GM12878 (cell line): ENCODE data around the gene PPP2R2B.

Experiments
- CTCF ChIP-seq, 3 experiments: IDR thresholded peaks in 2 of 3; conservative IDR thresholded peaks in 1 of 3; 2 replicates each; pipeline ENCODE4 v1.5.1; 2011; ENCODE audit warnings: low read depth in 3 of 3, low read length in 3 of 3, mild to moderate bottlenecking in 3 of 3, control low read depth in 2 of 3, moderate library complexity in 2 of 3, inconsistent platforms in 1 of 3, mixed read lengths in 1 of 3; ENCODE audit not compliant: control insufficient read depth in 2 of 3, insufficient read depth in 1 of 3; ENCODE audit errors: extremely low read depth in 1 of 3
- POLR2AphosphoS2 ChIP-seq: IDR thresholded peaks from 2 replicates; pipeline ENCODE4 v1.6.1; 2011; ENCODE audit warnings: low read depth, mild to moderate bottlenecking, low read length, improper control_type of control experiment, moderate library complexity
- SREBF2 ChIP-seq: IDR thresholded peaks from 2 replicates; pipeline ENCODE4 v1.6.1; 2012; ENCODE audit warnings: mild to moderate bottlenecking, low read length
- YY1 ChIP-seq: IDR thresholded peaks from 2 replicates; pipeline ENCODE4 v1.6.1; 2011; ENCODE audit warnings: low read depth, mild to moderate bottlenecking, low read length
- ZNF384 ChIP-seq: IDR thresholded peaks from 2 replicates; pipeline ENCODE4 v1.6.1; 2012; ENCODE audit warnings: low read depth, mild to moderate bottlenecking, low read length, improper control_type of control experiment, borderline replicate concordance
- TF ChIP-seq, protein P1 (sequence below): IDR thresholded peaks from 2 replicates; pipeline ENCODE4 v1.6.1; 2012; ENCODE audit warnings: improper control_type of control experiment, low read depth, low read length; ENCODE audit not compliant: insufficient replicate concordance
- TF ChIP-seq, protein P2 (sequence below): IDR thresholded peaks from 2 replicates; pipeline ENCODE4 v1.6.1; 2012; ENCODE audit warnings: low read length, inconsistent platforms

- no peak for TF ChIP-seq YY1
- no peak for TF ChIP-seq CTCF (IDR thresholded peaks at IDR 0.05 in 2 of 3, conservative IDR thresholded peaks at IDR 0.05 in 1 of 3; ENCODE audit: control insufficient read depth in 2 of 3, extremely low read depth in 1 of 3, insufficient read depth in 1 of 3, low read depth in 3 of 3, low read length in 3 of 3)
- TF ChIP-seq, protein P1, sequence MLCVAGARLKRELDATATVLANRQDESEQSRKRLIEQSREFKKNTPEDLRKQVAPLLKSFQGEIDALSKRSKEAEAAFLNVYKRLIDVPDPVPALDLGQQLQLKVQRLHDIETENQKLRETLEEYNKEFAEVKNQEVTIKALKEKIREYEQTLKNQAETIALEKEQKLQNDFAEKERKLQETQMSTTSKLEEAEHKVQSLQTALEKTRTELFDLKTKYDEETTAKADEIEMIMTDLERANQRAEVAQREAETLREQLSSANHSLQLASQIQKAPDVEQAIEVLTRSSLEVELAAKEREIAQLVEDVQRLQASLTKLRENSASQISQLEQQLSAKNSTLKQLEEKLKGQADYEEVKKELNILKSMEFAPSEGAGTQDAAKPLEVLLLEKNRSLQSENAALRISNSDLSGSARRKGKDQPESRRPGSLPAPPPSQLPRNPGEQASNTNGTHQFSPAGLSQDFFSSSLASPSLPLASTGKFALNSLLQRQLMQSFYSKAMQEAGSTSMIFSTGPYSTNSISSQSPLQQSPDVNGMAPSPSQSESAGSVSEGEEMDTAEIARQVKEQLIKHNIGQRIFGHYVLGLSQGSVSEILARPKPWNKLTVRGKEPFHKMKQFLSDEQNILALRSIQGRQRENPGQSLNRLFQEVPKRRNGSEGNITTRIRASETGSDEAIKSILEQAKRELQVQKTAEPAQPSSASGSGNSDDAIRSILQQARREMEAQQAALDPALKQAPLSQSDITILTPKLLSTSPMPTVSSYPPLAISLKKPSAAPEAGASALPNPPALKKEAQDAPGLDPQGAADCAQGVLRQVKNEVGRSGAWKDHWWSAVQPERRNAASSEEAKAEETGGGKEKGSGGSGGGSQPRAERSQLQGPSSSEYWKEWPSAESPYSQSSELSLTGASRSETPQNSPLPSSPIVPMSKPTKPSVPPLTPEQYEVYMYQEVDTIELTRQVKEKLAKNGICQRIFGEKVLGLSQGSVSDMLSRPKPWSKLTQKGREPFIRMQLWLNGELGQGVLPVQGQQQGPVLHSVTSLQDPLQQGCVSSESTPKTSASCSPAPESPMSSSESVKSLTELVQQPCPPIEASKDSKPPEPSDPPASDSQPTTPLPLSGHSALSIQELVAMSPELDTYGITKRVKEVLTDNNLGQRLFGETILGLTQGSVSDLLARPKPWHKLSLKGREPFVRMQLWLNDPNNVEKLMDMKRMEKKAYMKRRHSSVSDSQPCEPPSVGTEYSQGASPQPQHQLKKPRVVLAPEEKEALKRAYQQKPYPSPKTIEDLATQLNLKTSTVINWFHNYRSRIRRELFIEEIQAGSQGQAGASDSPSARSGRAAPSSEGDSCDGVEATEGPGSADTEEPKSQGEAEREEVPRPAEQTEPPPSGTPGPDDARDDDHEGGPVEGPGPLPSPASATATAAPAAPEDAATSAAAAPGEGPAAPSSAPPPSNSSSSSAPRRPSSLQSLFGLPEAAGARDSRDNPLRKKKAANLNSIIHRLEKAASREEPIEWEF = no peak
- TF ChIP-seq, protein P2, sequence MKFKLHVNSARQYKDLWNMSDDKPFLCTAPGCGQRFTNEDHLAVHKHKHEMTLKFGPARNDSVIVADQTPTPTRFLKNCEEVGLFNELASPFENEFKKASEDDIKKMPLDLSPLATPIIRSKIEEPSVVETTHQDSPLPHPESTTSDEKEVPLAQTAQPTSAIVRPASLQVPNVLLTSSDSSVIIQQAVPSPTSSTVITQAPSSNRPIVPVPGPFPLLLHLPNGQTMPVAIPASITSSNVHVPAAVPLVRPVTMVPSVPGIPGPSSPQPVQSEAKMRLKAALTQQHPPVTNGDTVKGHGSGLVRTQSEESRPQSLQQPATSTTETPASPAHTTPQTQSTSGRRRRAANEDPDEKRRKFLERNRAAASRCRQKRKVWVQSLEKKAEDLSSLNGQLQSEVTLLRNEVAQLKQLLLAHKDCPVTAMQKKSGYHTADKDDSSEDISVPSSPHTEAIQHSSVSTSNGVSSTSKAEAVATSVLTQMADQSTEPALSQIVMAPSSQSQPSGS = no peak
- TF ChIP-seq ZNF384 = no peak
- no peak for TF ChIP-seq SREBF2
- TF ChIP-seq POLR2AphosphoS2 = no peak
These were observed 111.0 kb downstream of the PPP2R2B start for GRCh38 chr5:146767534-146767933.
